ENCODE results near the gene ANKRD50.

Gene ANKRD50

DNA sequence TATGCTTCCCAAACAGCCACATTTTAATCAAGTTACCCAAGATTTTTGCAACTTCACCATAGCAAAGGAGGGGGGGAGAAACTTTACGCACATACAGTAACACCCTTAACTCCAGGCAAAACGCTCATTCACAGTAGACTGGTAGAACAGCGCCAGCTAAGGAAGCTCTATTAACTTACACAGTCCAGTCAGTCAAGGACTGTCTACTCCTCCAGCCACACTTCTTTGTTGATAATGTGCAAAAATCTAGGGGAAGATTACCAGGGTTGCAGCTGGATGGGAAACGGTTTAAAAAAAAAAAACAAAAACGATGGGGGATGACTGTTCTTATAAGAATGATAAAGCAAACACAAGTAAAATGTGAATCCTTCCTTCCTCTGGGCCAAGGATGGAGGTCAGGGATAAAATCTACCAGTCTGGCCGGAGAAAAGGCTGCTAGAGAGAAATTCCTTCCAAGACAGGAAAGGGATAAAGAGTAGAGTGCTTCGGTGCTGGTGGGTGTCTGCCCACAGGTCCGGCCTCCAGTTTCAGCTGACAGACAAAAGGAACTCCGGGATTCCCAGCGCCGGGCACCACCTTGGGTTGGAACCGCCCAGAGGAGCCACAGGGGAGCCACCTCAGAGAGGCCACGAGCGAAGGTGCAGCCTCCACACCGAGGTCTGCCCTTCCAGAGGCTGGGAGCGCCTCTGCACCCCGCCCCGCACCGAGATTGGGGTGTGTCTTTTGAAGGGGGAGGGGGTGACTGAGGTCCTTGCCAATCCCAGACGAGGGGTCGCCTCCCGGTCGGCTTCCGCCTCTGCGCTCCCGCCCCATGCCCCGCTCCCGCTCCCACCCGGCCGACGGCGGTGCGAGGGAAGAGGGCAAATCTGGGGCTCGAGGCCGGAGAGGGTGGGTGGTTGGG, 811 bp downstream of the ANKRD50 start:
- TF ChIP-seq, protein P1, sequence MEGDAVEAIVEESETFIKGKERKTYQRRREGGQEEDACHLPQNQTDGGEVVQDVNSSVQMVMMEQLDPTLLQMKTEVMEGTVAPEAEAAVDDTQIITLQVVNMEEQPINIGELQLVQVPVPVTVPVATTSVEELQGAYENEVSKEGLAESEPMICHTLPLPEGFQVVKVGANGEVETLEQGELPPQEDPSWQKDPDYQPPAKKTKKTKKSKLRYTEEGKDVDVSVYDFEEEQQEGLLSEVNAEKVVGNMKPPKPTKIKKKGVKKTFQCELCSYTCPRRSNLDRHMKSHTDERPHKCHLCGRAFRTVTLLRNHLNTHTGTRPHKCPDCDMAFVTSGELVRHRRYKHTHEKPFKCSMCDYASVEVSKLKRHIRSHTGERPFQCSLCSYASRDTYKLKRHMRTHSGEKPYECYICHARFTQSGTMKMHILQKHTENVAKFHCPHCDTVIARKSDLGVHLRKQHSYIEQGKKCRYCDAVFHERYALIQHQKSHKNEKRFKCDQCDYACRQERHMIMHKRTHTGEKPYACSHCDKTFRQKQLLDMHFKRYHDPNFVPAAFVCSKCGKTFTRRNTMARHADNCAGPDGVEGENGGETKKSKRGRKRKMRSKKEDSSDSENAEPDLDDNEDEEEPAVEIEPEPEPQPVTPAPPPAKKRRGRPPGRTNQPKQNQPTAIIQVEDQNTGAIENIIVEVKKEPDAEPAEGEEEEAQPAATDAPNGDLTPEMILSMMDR (IDR thresholded peaks at IDR 0.05; ENCODE audit: low read depth, low read length) = peak; percentile 34
- peak; percentile 81 for DNase-seq (ENCODE audit: low read depth, low spot score)
- peak overlapping the region; percentile 86 for H3K4me3 ChIP-seq (ENCODE audit: low read depth, low read length)
- in situ Hi-C loops (cut with HindIII; ENCODE audit: low sequenced_read_pairs) = no loop called here

DNA sequence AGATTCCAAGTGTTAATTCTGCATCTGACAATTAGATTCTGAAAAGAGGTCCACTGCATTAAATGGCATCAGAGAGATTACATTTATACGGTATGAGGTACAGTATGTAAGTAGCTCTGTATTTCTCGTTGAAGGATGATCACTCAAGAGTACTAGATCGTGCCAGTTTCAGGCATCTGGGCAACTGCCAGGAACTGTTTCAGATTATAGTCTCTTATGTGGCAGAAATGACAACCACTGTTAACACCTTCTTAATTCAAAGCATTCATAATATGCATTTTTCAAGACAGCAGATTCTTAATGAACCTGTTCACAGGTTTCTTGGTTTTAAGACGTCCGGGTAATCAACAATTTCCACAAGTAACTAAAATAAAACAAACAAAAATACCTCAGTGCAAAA, 1.6 kb downstream of the ANKRD50 start:
- H3K4me3 ChIP-seq (ENCODE audit: low read depth, low read length) = peak overlapping the region; percentile 86
- TF ChIP-seq, protein P1 (IDR thresholded peaks at IDR 0.05; ENCODE audit: low read depth, low read length) = no peak
- peak; percentile 29 for DNase-seq (ENCODE audit: low read depth, low spot score)
- in situ Hi-C loops (cut with HindIII; ENCODE audit: low sequenced_read_pairs) = no loop called here

DNA sequence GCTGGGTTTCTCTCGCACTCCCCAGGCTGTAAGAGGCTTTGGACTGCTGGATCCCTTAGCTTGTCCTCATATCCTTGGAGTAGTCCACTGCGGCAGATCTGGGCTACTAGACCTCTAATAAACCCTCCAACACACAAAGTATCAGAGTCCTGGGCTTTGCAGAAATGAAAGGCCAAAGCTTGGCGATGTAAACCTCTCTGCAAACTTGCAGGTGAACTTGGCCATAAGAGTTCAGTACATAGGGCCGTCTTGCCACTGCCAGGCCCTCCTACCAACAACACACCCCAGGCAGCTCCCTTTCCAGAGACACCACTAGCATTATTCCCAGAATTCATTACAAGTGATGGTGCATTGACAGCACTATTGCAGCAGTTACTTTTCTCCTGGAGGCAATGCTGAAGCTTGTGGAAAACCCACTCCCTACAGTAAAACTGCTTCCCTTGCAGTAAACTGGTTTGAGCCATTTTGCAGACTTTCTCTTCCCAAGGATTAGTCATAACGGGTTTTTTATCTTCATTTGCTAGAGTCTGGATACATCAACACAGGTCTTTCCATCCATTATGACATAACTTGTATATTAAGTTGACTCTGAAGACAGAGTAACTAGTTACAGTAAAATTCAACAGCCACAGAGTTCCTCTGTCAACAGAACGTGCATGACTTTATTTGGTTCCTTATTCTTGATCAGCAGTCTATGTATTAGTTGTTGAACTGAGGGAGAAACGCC, 2.4 kb downstream of the ANKRD50 start:
- peak; percentile 44 for DNase-seq (ENCODE audit: low read depth, low spot score)
- H3K4me3 ChIP-seq (ENCODE audit: low read depth, low read length) = peak overlapping the region; percentile 86
- in situ Hi-C loops (cut with HindIII; ENCODE audit: low sequenced_read_pairs) = no loop called here
- TF ChIP-seq, protein P1 (IDR thresholded peaks at IDR 0.05; ENCODE audit: low read depth, low read length) = no peak

DNA sequence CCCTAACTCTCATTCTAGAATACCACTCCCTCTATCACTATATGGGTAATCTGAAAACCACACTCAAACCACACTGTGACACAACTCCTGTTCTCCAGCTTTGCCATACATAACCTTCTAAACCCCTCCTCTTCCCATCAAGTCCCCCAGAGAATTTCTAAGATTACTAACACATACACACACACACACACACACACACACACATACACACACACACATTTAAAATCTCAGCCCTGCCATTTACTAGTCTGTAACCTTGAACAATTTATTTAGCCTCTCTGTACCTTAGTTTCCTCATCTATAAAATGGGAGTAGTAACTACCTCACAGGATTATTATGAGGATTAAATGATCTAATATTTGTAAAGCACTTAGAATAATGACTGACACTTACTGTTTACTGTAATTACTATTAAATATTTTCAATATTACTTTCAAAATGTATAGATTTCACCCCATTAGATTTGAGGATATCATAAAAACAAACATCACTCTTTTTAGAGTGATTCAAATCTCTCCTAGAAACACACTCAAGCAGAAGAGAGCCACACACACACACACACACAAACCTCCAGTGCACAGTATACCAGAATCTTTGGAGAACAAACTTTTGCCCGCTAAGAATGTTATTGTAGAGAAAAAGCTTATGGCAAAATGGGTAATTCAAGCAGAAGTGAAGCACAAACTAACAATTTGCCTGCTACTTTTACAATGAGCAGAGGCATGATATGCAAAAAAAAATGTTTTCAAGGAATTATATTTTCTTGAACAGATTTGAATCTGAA, 3.8 kb downstream of the ANKRD50 start:
- peak; percentile 48 for DNase-seq (ENCODE audit: low read depth, low spot score)
- H3K4me3 ChIP-seq (ENCODE audit: low read depth, low read length) = peak overlapping the region; percentile 86
- TF ChIP-seq, protein P1 (IDR thresholded peaks at IDR 0.05; ENCODE audit: low read depth, low read length) = no peak
- in situ Hi-C loops (cut with HindIII; ENCODE audit: low sequenced_read_pairs) = no loop called here

DNA sequence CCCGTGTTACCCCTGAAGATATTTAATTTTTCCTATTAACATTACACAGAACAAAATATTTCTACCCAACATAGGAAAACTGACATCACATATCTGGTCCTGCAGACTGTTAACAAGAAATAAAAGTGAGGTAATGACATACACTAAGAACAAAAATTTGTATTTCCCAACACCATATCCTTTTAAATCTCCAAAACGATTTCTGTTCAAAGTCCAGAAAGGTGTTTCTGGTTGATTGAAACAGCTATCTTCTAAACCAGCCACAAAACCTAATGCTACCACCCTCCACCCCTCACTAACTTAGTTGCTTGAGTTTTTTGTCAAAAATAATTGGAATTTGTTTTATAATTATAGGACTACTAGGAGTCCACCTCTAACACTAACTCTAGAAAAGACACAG, 7.1 kb downstream of the ANKRD50 start:
- in situ Hi-C loops (cut with HindIII; ENCODE audit: low sequenced_read_pairs) = no loop called here
- TF ChIP-seq, protein P1 (IDR thresholded peaks at IDR 0.05; ENCODE audit: low read depth, low read length) = no peak
- no peak overlapping the region for H3K4me3 ChIP-seq (ENCODE audit: low read depth, low read length)
- DNase-seq (ENCODE audit: low read depth, low spot score) = no peak

DNA sequence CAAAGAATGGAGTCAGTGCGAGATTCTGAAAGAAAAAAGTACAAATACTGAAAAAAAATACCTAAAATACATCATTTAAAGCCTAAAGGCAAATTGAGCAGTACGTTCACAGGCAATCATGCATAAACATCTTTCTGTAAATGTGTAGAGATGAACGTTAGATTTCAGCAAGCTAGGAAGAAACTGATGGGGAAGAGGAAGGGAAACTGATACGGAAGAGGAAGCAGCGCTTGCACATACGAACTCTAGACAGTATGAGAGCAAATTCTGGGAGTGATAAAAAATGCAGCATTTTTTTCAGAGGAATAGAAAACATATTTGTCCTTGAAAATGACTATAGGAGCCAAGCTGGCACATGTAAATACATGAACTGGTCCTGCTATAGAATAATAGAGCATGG, 9.4 kb downstream of the ANKRD50 start:
- no peak for DNase-seq (ENCODE audit: low read depth, low spot score)
- TF ChIP-seq, protein P1 (IDR thresholded peaks at IDR 0.05; ENCODE audit: low read depth, low read length) = no peak
- in situ Hi-C loops (cut with HindIII; ENCODE audit: low sequenced_read_pairs) = no loop called here
- H3K4me3 ChIP-seq (ENCODE audit: low read depth, low read length) = no peak overlapping the region
